H9 (cell line): ENCODE results near the gene C3orf20. TPM values are rescaled to one million over a fixed set of nuclear protein-coding genes. Genes with fewer than 3 reads are reported as not detected.

Experiments
- DNase-seq: peaks from one replicate; pipeline ENCODE4 v3.0.0-alpha.2; 2017
- H2AFZ ChIP-seq: one replicate; pipeline ENCODE4 v1.6.1; 2013; ENCODE audit warnings: mild to moderate bottlenecking, low read length, control low read depth, moderate library complexity
- H2AK5ac ChIP-seq: 2 replicates; pipeline ENCODE4 v1.6.1; 2013; ENCODE audit warnings: low read length, control low read depth, mixed read lengths; ENCODE audit not compliant: insufficient read length
- H2BK120ac ChIP-seq: one replicate; pipeline ENCODE4 v1.6.1; 2013; ENCODE audit warnings: low read depth, mild to moderate bottlenecking, low read length, control low read depth, inconsistent platforms; ENCODE audit not compliant: poor library complexity, severe bottlenecking
- H2BK12ac ChIP-seq: 2 replicates; pipeline ENCODE4 v1.6.1; 2013; ENCODE audit warnings: low read length, control low read depth, mixed read lengths, low read depth; ENCODE audit not compliant: insufficient read length
- H2BK15ac ChIP-seq: 2 replicates; pipeline ENCODE4 v1.6.1; 2013; ENCODE audit warnings: low read depth, low read length, control low read depth
- H2BK20ac ChIP-seq: one replicate; pipeline ENCODE4 v1.6.1; 2013; ENCODE audit warnings: low read depth, mild to moderate bottlenecking, low read length, control low read depth, inconsistent platforms; ENCODE audit not compliant: poor library complexity, severe bottlenecking
- H2BK5ac ChIP-seq: 2 replicates; pipeline ENCODE4 v1.6.1; 2013; ENCODE audit warnings: low read length, control low read depth, mixed read lengths; ENCODE audit not compliant: insufficient read length
- H3K14ac ChIP-seq: 2 replicates; pipeline ENCODE4 v1.6.1; 2013; ENCODE audit warnings: low read length, control low read depth; ENCODE audit not compliant: insufficient read depth
- H3K18ac ChIP-seq: 2 replicates; pipeline ENCODE4 v1.6.1; 2013; ENCODE audit warnings: low read depth, mild to moderate bottlenecking, mixed read lengths, low read length, control low read depth; ENCODE audit not compliant: insufficient read length
- H3K23ac ChIP-seq: 2 replicates; pipeline ENCODE4 v1.6.1; 2013; ENCODE audit warnings: low read length, control low read depth, mixed read lengths, low read depth; ENCODE audit not compliant: insufficient read length
- H3K23me2 ChIP-seq: 2 replicates; pipeline ENCODE4 v1.6.1; 2013; ENCODE audit warnings: low read depth, mild to moderate bottlenecking, mixed read lengths, low read length, control low read depth; ENCODE audit not compliant: insufficient read length, poor library complexity, severe bottlenecking
- H3K27ac ChIP-seq: 2 replicates; pipeline ENCODE4 v1.5.1; 2013; ENCODE audit warnings: low read length, control low read depth, mixed read lengths, low read depth; ENCODE audit not compliant: insufficient read length
- H3K27me3 ChIP-seq: 2 replicates; pipeline ENCODE4 v1.6.1; 2013; ENCODE audit warnings: low read length, control low read depth, inconsistent platforms; ENCODE audit not compliant: insufficient read depth
- H3K4ac ChIP-seq: 2 replicates; pipeline ENCODE4 v1.6.1; 2013; ENCODE audit warnings: low read depth, mild to moderate bottlenecking, control low read depth, inconsistent platforms, low read length, moderate library complexity
- H3K4me1 ChIP-seq: 2 replicates; pipeline ENCODE4 v1.6.1; 2013; ENCODE audit warnings: low read length, control low read depth, inconsistent platforms; ENCODE audit not compliant: insufficient read depth
- H3K4me2 ChIP-seq: 2 replicates; pipeline ENCODE4 v1.6.1; 2013; ENCODE audit warnings: low read length, control low read depth, mixed read lengths; ENCODE audit not compliant: insufficient read length, insufficient read depth
- H3K56ac ChIP-seq: 2 replicates; pipeline ENCODE4 v1.6.1; 2013; ENCODE audit warnings: low read depth, mild to moderate bottlenecking, mixed read lengths, low read length, control low read depth; ENCODE audit not compliant: insufficient read length
- H3K79me1 ChIP-seq: 2 replicates; pipeline ENCODE4 v1.6.1; 2013; ENCODE audit warnings: low read depth, mild to moderate bottlenecking, moderate library complexity, low read length, control low read depth, inconsistent platforms; ENCODE audit not compliant: insufficient read depth, poor library complexity, severe bottlenecking
- H3K79me2 ChIP-seq: 2 replicates; pipeline ENCODE4 v1.6.1; 2013; ENCODE audit warnings: low read length, control low read depth, inconsistent platforms; ENCODE audit not compliant: insufficient read depth
- H3K9ac ChIP-seq: 2 replicates; pipeline ENCODE4 v1.6.1; 2013; ENCODE audit warnings: low read length, control low read depth, mixed read lengths; ENCODE audit not compliant: insufficient read length; ENCODE audit errors: extremely low read depth
- H3K9me3 ChIP-seq: one replicate; pipeline ENCODE4 v1.6.1; 2013; ENCODE audit warnings: low read depth, low read length, inconsistent platforms; ENCODE audit not compliant: control insufficient read depth
- H3T11ph ChIP-seq: one replicate; pipeline ENCODE4 v1.6.1; 2013; ENCODE audit warnings: mild to moderate bottlenecking, low read length, control low read depth, inconsistent platforms
- H4K20me1 ChIP-seq: one replicate; pipeline ENCODE4 v1.6.1; 2013; ENCODE audit not compliant: control insufficient read depth, insufficient read length, insufficient read depth
- H4K5ac ChIP-seq: 2 replicates; pipeline ENCODE4 v1.6.1; 2013; ENCODE audit warnings: low read depth, mild to moderate bottlenecking, mixed read lengths, low read length, control low read depth; ENCODE audit not compliant: insufficient read length
- H4K8ac ChIP-seq: replicated peaks from 2 replicates; pipeline ENCODE4 v1.6.1; 2013; ENCODE audit warnings: low read length, control low read depth, mixed read lengths, low read depth; ENCODE audit not compliant: insufficient read length
- H4K91ac ChIP-seq: 2 replicates; pipeline ENCODE4 v1.6.1; 2013; ENCODE audit warnings: low read depth, mild to moderate bottlenecking, moderate library complexity, mixed read lengths, low read length, control low read depth; ENCODE audit not compliant: insufficient read length
- H3K27ac Mint-ChIP-seq, 3 experiments: 2 replicates in 2 of 3; 3 replicates in 1 of 3; pipeline ENCODE4 v1.8.0; 2020 to 2021; ENCODE audit warnings: mixed read lengths in 3 of 3, mild to moderate bottlenecking in 1 of 3, moderate library complexity in 1 of 3
- H3K27me3 Mint-ChIP-seq: 2 replicates; pipeline ENCODE4 v1.8.0; 2021; ENCODE audit warnings: low read depth, mild to moderate bottlenecking, moderate library complexity, mixed read lengths
- H3K36me3 Mint-ChIP-seq, 3 experiments: 2 replicates in 2 of 3; 3 replicates in 1 of 3; pipeline ENCODE4 v1.8.0; 2020 to 2021; ENCODE audit warnings: low read depth in 3 of 3, mixed read lengths in 3 of 3; ENCODE audit not compliant: insufficient read depth in 1 of 3
- H3K4me1 Mint-ChIP-seq, 2 experiments: 2 replicates each; pipeline ENCODE4 v1.8.0; 2020; ENCODE audit warnings: mixed read lengths in 2 of 2
- H3K4me3 Mint-ChIP-seq, 2 experiments: 2 replicates in 1 of 2; 3 replicates in 1 of 2; pipeline ENCODE4 v1.8.0; 2020 to 2021; ENCODE audit warnings: mild to moderate bottlenecking in 2 of 2, mixed read lengths in 2 of 2, moderate library complexity in 1 of 2
- H3K9me3 Mint-ChIP-seq, 2 experiments: 2 replicates in 1 of 2; 3 replicates in 1 of 2; pipeline ENCODE4 v1.8.0; 2020; ENCODE audit warnings: mild to moderate bottlenecking in 2 of 2, mixed read lengths in 2 of 2, moderate library complexity in 1 of 2
- CTCF ChIP-seq: fragments of 200-600 bp; sonication (generic); conservative IDR thresholded peaks from 3 replicates; pipeline ENCODE4 v1.8.0; 2021; ENCODE audit warnings: antibody characterized with exemption, mild to moderate bottlenecking
- WGBS: extraction: QIAGEN DNeasy Blood & Tissue Kit; methylation state at CpG from one replicate; pipeline ENCODE4 v1.1.7; 2013; ENCODE audit warnings: missing lambda C conversion rate, low lambda C conversion rate, mixed read lengths; ENCODE audit not compliant: insufficient read length; ENCODE audit errors: extremely low coverage; 5-methylcytosine and 5-hydroxymethylcytosine counted together
- total RNA-seq: library from RNA; stranded (reverse); gene quantifications from 2 replicates; pipeline ENCODE4 v1.2.1, GENCODE V29; 2021

Gene C3orf20
- total RNA-seq, 1 experiment from 2014 or later = not detected

DNA sequence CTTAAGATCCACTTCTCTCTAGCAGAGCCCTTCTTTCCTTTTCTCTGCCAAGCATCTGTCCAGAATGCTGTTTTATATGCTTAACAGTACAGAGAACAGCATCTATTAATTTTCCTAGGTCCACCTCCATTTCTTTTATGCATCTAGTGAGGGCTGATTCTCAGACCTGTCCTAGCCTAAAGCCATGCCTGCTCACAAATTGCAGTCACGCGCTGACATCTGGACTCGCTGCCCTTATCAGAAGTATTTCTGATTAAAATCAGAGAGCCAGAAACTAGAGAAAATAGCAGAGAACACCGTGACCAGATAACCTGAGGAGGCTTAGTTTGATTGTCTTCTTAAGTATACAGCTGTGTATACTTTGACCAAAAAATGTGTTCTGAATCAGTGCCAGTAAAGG, 1.9 kb downstream of the C3orf20 start:
- WGBS = no CpG with 5 or more reads among the region's 4 CpGs
- Histone ChIP-seq H3K9me3 (no peaks in the 10 kb centered on the region), H3K27ac (no peak overlapping the region), H2BK5ac (no peak overlapping the region), H4K20me1 (no peaks in the 10 kb centered on the region), H2BK120ac (no peak overlapping the region), H4K8ac (no peak overlapping the region), H3K9ac (no peak overlapping the region), H3K23ac (no peak overlapping the region), H3K4ac (no peak overlapping the region), H2AK5ac (no peak overlapping the region), H3K79me2 (no peaks in the 10 kb centered on the region), H3K4me1 (no peaks in the 10 kb centered on the region), H3K79me1 (no peaks in the 10 kb centered on the region), H3K27me3 (no peaks in the 10 kb centered on the region), H4K91ac (no peak overlapping the region), H3K23me2 (no peaks in the 10 kb centered on the region), H3K56ac (no peak overlapping the region), H2BK20ac (no peak overlapping the region), H3K4me2 (no peak overlapping the region), H4K5ac (no peak overlapping the region), H3T11ph (no peak overlapping the region), H2BK15ac (no peak overlapping the region), H3K14ac (no peak overlapping the region), H2BK12ac (no peak overlapping the region), H2AFZ (no peak overlapping the region), H3K18ac (no peak overlapping the region)
- Mint-ChIP-seq H3K9me3 (peaks cover 9 to 10% of the 10 kb centered on the region in 2 experiments), H3K4me1 (no peaks in the 10 kb centered on the region), H3K27me3 (peaks cover 13% of the 10 kb centered on the region), H3K27ac (no peak overlapping the region), H3K36me3 (peaks cover 0 to 18% (median 16%) of the 10 kb centered on the region in 3 experiments; a peak in 5 of 7 replicates), H3K4me3 (no peak overlapping the region)
- TF ChIP-seq CTCF = no peak
- DNase-seq = no peak
